Colonic mucosa (tissue), 4 donors: ENCODE data around the gene OR5H14. TPM values are rescaled to one million over a fixed set of nuclear protein-coding genes. Genes with fewer than 3 reads are reported as not detected.
"Not testable (repeated sequence)": the region's sequence is repeated elsewhere in the genome, so short reads cannot be mapped to it uniquely, and the experiment has no call there.

Experiments
- DNase-seq: peaks from one replicate; pipeline ENCODE4 v3.0.0-alpha.2; 2020
- H3K27ac ChIP-seq: fragments of 200-600 bp; one replicate; pipeline ENCODE4 v1.8.0; 2021
- H3K27me3 ChIP-seq: fragments of 200-600 bp; one replicate; pipeline ENCODE4 v1.8.0; 2021
- H3K36me3 ChIP-seq: fragments of 200-600 bp; one replicate; pipeline ENCODE4 v1.8.0; 2021
- H3K4me1 ChIP-seq: fragments of 200-600 bp; one replicate; pipeline ENCODE4 v1.8.0; 2021; ENCODE audit warnings: mild to moderate bottlenecking
- H3K4me3 ChIP-seq: fragments of 200-600 bp; one replicate; pipeline ENCODE4 v1.8.0; 2021
- H3K9ac ChIP-seq, 2 donors: one replicate each; pipeline ENCODE4 v1.7.0; 2013; ENCODE audit warnings: control low read depth in 2 of 2, low read depth in 2 of 2, low read length in 2 of 2
- H3K9me3 ChIP-seq: fragments of 200-600 bp; one replicate; pipeline ENCODE4 v1.8.0; 2021
- intact Hi-C: fragments of 100-400 bp; cut with DNase I; formaldehyde crosslinking; loops from one replicate; pipeline ENCODE4 v1.14.1; 2022
- total RNA-seq, 2 donors: library from RNA; stranded (reverse); fragmentation: NEBNext Ultra II Directional in 1 of 2; extraction: Animal tissue kit (Norgen Biotek cat#: 25700) in 1 of 2; gene quantifications; one replicate each; pipeline ENCODE4 v1.2.1, GENCODE V29; 2021
- TF ChIP-seq, protein P1 (sequence below): fragments of 200-600 bp; IDR thresholded peaks from one replicate; pipeline ENCODE4 v1.8.0; 2022; ENCODE audit warnings: antibody characterized with exemption, mild to moderate bottlenecking
- donor health status: healthy.
- donor health status: DM: no; HTN: no; CAD: no.
- donor health status: DM: no; HTN: no; CAD: no.

OR5H14 gene
- total RNA-seq, 2 donors from 2014 or later, result not detected

DNA sequence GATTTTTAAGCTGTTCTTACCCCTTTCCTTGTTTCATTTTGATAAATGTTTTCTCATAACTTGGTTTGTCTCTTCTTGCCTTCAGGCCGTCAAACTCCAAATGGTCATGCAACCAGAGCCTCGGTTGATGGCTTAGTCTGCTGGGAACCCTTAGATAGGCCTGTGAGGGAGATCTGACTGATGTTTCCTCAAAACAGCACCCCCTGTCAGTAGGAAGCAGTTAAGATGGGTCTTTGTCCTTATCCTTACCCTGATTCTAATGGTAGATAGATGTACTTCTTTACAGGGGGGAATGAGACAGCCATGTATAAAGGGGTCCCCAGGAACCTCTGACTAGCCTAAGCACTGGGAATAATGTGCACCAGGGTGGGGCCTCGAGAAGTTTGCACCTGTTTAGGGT is 33.0 kb upstream of the OR5H14 start:
- Histone ChIP-seq H3K9me3 (no peaks in the 10 kb centered on the region), H3K4me1 (no peaks in the 10 kb centered on the region), H3K36me3 (no peaks in the 10 kb centered on the region), H3K27ac (no peak overlapping the region), H3K27me3 (no peaks in the 10 kb centered on the region), H3K4me3 (no peak overlapping the region), H3K9ac (no peak overlapping the region)
- intact Hi-C loops, result no loop called here
- no peak for DNase-seq
- TF ChIP-seq, protein P1, sequence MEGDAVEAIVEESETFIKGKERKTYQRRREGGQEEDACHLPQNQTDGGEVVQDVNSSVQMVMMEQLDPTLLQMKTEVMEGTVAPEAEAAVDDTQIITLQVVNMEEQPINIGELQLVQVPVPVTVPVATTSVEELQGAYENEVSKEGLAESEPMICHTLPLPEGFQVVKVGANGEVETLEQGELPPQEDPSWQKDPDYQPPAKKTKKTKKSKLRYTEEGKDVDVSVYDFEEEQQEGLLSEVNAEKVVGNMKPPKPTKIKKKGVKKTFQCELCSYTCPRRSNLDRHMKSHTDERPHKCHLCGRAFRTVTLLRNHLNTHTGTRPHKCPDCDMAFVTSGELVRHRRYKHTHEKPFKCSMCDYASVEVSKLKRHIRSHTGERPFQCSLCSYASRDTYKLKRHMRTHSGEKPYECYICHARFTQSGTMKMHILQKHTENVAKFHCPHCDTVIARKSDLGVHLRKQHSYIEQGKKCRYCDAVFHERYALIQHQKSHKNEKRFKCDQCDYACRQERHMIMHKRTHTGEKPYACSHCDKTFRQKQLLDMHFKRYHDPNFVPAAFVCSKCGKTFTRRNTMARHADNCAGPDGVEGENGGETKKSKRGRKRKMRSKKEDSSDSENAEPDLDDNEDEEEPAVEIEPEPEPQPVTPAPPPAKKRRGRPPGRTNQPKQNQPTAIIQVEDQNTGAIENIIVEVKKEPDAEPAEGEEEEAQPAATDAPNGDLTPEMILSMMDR, result no peak

DNA sequence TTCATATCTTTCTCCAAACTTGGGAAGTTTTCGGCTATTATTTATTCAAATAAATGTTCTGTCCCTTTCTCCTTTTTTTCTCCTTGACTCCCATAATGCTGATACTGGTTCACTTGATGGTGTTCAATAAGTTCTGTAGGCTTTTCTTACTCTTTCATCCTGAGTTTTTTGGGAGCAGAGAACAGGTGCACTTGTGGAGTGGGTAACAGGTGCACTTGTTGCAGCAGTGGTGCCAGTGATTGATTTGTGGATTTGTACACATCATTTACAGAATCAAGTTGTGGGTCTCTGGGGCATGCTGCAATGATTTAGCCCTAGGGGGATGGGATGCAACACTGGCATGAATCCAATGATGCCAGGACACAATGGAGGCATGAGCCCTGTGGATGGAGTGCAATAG is 31.6 kb upstream of the OR5H14 start:
- no peak overlapping the region for H3K4me3 ChIP-seq
- DNase-seq, result no peak
- no peak overlapping the region for H3K9ac ChIP-seq
- no peaks in the 10 kb centered on the region for H3K27me3 ChIP-seq
- no peaks in the 10 kb centered on the region for H3K36me3 ChIP-seq
- intact Hi-C loops, result no loop called here
- H3K9me3 ChIP-seq, result no peaks in the 10 kb centered on the region
- TF ChIP-seq, protein P1, result no peak
- no peaks in the 10 kb centered on the region for H3K4me1 ChIP-seq
- no peak overlapping the region for H3K27ac ChIP-seq

DNA sequence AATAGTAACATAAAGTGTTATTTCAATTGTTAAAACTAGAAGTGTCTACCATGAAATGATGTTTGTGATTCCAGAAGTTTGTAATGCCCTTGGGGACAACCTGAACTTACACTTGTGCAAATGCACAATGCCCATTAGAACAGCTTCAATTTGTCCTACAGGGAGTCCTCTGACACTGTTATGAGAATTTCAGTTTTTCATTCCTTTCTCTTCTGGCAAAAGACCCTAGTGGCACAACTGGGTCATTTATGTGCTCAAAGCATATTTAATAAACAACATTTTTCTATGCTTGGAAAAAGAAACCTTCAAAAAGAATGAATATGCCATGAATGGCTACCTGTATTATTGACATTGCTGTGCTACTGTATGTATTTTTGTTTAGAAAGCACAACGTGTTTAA is 16.9 kb upstream of the OR5H14 start, which contains the start of gene OR5H1:
Gene OR5H1 (plus strand): TSS at position 301 of the 400 bp plus-strand sequence. CDS start 1,977 bp downstream, outside the sequence.
- DNase-seq, result no peak
- TF ChIP-seq, protein P1, result no peak
- no peak within 1 kb of the TSS for H3K9ac ChIP-seq

GRCh38 chr3:98136631-98137030 is 10.6 kb upstream of the OR5H14 start:
- H3K27ac ChIP-seq, result no peak overlapping the region
- intact Hi-C loops, result no loop called here
- TF ChIP-seq, protein P1, result no peak
- no peaks in the 10 kb centered on the region for H3K36me3 ChIP-seq
- no peaks in the 10 kb centered on the region for H3K9me3 ChIP-seq
- no peaks in the 10 kb centered on the region for H3K4me1 ChIP-seq
- H3K4me3 ChIP-seq, result no peak overlapping the region
- no peak for DNase-seq
- no peak overlapping the region for H3K9ac ChIP-seq
- no peaks in the 10 kb centered on the region for H3K27me3 ChIP-seq

More for the DNA sequence above, 16.9 kb upstream of the OR5H14 start, which contains the start of gene OR5H1:
- Histone ChIP-seq H3K27me3 (no peaks in the 10 kb centered on the region), H3K4me1 (no peaks in the 10 kb centered on the region), H3K4me3 (no peak within 1 kb of the TSS), H3K27ac (no peak within 1 kb of the TSS), H3K9me3 (no peaks in the 10 kb centered on the region), H3K36me3 (no peaks in the 10 kb centered on the region)
- intact Hi-C loops, result no loop called here

- H3K36me3 ChIP-seq, H3K9me3 ChIP-seq, H3K4me1 ChIP-seq, H3K4me3 ChIP-seq, H3K27me3 ChIP-seq, intact Hi-C loops, H3K9ac ChIP-seq, H3K27ac ChIP-seq, DNase-seq: not testable (repeated sequence)
These were observed 9.3 kb upstream of the OR5H14 start for GRCh38 chr3:98137826-98138557.

GRCh38 chr3:98140531-98140930 is 6.7 kb upstream of the OR5H14 start:
- H3K27ac ChIP-seq, result no peak overlapping the region
- no peaks in the 10 kb centered on the region for H3K4me1 ChIP-seq
- no peaks in the 10 kb centered on the region for H3K27me3 ChIP-seq
- H3K36me3 ChIP-seq, result no peaks in the 10 kb centered on the region
- no peak overlapping the region for H3K4me3 ChIP-seq
- intact Hi-C loops, result no loop called here
- DNase-seq, result no peak
- no peaks in the 10 kb centered on the region for H3K9me3 ChIP-seq
- no peak overlapping the region for H3K9ac ChIP-seq
- TF ChIP-seq, protein P1, result no peak
